NT2/D1 (cell line): ENCODE results near the gene LPCAT3.

Experiments used
- SUZ12 ChIP-seq: IDR thresholded peaks from 2 replicates; pipeline ENCODE4 v1.6.1; 2011; ENCODE audit not compliant: insufficient read length, insufficient read depth; ENCODE audit errors: extremely low read depth
- YY1 ChIP-seq: IDR thresholded peaks from 2 replicates; pipeline ENCODE4 v1.6.1; 2011; ENCODE audit not compliant: insufficient read length, insufficient read depth
- ZNF274 ChIP-seq: IDR thresholded peaks from 2 replicates; pipeline ENCODE4 v1.6.1; 2011; ENCODE audit warnings: mild to moderate bottlenecking, low read depth, low read length

DNA sequence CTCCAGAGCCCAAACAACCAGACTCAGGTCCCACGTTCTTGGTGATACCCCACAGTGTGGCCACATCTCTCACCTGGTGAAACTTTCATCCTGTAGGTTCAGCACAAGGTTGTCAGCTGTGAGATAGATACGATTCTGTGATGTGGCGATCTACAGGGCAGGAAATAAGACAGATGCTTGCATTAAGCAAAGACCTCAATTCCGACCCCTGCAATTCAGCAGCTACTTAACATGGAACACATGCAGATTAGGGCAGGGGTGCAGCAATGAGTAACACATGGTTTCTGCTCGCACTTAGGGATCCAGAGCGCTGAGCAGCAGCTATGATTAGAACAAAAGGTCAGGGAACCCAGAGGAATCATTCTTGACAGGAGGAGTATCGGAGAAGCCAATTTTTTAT is 51.9 kb downstream of the LPCAT3 start:
- TF ChIP-seq SUZ12 (no peak), YY1 (no peak), ZNF274 (no peak)
